GM21576 (cell line): ENCODE data around the gene FCRL4.

Experiments
- ATAC-seq: cut with Tn5 transposase; IDR thresholded peaks from one replicate; pipeline ENCODE4 v1.9.1; 2021; ENCODE audit warnings: mild to moderate bottlenecking, moderate library complexity; ENCODE audit not compliant: unreplicated experiment

FCRL4 gene

GRCh38 chr1:157597959-157598667 lies at the start of gene FCRL4:
Gene FCRL4, minus strand, starts transcription at chr1:157598085. Its CDS starts 141 bp downstream, at chr1:157597944.
- peak; percentile 45 for ATAC-seq

GRCh38 chr1:157646144-157646543 lies 48.3 kb upstream of the FCRL4 start:
- ATAC-seq, result no peak

DNA sequence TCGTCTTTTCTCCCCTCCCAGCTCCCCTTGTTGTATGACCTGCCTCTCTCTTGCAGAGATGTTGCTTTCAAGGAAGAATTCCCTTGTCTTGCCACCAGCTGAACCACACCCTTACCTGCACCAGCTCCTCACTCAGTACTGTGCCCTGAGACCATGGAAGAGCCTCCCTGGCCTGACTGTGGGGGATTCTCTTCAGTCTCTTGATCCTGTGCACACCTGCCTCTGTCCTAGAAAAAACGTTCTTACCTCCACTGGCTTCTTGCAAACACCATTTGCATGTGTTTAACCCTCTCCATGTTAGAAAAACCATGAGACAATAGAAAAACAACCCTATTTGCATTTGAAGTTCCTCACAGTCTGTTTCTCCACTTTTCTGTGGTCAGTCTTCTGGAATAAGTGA lies 43.3 kb upstream of the FCRL4 start:
- no peak for ATAC-seq

- no peak for ATAC-seq
Measured at GRCh38 chr1:157639800-157640199, 41.9 kb upstream of the FCRL4 start.

DNA sequence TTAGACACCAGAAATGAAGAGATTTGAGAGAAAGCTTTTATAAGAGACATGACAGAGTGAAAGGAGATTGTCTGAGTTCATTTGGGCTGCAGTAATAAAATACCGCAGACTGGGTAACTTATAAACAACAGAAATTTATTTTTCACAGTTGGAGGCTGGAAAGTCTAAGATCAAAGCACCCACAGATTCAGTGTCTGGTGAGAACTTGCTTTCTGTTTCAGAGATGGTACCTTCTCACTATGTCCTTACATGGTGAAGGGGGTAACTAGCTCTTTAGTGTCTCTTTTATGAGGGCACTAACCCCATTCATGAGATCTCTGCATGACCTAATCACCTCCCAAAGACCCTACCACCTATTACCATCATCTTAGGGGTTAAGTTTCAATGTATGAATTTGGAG lies 30.9 kb upstream of the FCRL4 start:
- ATAC-seq, result no peak

GRCh38 chr1:157626099-157626498 lies 28.2 kb upstream of the FCRL4 start:
- no peak for ATAC-seq

DNA sequence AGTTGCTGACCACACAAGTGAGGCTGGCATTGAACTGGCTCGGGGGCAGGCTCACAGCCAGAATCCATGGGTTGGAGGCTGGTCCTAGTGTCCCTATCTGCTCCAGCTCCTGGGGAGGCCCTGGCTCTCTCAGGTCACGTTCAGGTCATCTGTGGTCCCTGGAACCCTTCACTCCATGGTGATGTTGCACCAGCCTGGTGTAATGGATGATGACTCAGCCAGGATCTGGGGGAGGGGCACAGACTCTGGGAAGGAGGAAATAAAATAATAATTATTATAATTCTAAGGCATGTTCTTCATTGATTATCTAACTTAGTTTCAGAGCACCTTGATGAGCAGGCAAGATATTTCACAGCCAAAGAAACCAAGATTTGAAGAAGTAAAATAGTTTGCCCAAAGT lies 26.6 kb upstream of the FCRL4 start:
- ATAC-seq, result no peak

DNA sequence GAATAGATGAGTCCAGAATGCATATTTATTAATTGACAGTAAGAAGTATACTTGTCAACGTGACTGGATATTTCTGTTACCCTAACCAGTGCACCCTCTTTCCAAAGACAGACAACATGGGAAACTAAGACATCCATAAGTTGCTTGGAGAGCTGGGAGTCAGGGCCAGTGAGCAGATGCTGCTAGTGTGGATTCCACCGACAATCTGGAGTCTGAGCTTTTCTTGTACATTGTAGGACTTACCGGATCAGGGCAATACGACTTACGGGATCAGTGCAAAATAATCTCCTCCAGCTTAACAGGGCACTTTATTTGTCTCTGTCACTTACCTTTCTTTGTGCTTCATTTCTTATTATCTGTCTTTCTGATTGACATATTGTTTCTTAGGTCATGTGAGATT lies 24.6 kb upstream of the FCRL4 start:
- ATAC-seq, result no peak

- no peak for ATAC-seq
Measured at GRCh38 chr1:157618190-157618589, 20.3 kb upstream of the FCRL4 start.

GRCh38 chr1:157600236-157600635 lies 2.4 kb upstream of the FCRL4 start:
- no peak for ATAC-seq

DNA sequence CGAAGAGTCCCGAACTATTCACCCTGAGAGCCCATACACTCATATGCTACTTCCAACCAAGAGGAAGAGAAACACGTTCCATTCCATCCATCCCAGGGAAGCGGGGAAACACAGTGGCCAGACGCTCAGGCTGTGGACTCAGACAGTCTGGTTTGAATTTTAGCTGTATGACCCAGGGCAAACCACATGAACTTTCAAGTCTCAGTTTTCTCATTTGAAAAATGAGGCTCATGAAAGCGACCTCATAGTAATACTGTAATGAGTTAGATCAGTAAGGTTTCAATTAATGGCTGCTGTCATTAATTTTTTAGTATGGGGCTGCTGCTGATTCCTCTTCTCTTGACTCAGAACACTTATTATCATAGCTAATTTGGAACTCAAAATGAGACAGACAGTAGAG lies 1.5 kb downstream of the FCRL4 start:
- peak; percentile 50 for ATAC-seq

GRCh38 chr1:157595356-157595755 lies 2.5 kb downstream of the FCRL4 start:
- peak; percentile 67 for ATAC-seq

GRCh38 chr1:157585984-157586383 lies 11.9 kb downstream of the FCRL4 start:
- ATAC-seq, result no peak

DNA sequence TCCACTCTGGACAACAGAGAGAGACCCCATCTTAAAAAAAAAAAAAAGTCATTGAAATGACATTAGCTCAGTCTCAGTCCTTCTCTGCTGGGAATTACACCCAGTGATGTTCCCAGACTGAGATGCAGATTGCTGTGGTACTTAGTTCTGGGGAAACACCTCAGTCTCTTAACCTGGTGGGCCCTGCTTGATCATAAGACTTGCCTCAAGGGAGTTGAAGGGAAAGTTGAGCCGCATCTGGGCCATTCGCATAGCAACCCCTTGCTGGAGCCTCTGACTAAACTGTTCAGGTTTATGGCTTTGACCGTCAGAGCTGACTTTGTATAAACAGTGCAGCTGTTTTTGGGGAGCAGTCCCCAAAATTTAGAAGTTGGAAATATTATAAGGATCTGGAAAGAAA lies 13.4 kb downstream of the FCRL4 start:
- no peak for ATAC-seq

DNA sequence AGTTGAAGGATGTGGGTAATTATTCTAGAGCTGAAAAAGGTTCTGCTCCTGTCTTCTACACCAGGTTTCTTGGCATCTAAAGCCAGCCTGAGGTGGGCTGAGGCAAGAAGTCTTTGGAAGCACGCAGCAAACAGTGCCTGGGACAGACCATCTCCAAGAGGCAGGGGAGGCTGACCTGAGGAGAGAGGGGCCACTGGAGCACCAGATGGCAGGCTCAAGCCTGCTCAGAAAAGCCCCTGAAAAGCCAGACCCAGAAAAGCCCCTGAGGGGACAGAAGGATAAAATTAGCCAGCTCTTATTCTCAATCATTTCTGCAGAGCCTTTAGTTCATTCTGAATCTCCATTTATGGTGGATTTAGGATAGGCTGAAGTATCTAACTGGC lies 17.1 kb downstream of the FCRL4 start:
- no peak for ATAC-seq

DNA sequence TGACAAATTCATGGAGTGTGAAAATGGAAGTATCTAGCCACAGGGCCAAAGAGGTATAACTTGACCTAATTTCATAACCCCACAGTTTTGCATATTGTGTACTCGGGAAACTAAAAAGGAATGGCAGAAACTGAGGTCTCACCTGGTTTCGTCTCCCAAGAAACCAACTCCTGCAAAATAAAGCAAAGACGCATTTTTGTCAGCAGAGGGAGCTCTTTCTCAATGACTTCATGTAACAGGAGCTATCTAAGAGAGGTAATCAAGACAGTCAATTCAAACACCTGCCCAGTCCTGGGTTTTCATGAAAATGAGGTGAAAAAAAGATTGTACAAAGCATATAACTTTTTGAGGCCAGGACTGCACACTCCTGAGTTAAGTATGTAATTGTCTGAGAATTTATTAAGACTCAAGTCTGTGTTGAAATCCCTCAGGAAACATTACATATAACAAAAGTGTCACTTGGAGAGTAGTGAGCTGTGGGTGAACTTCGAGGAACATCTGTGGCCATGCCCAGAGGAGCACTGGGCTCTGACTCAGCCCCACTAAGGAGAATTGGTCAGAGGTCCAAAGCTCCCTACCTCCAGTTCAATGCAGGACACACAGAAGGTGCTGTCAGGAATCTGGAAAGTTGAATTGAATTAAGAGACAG lies 17.6 kb downstream of the FCRL4 start:
- no peak for ATAC-seq

DNA sequence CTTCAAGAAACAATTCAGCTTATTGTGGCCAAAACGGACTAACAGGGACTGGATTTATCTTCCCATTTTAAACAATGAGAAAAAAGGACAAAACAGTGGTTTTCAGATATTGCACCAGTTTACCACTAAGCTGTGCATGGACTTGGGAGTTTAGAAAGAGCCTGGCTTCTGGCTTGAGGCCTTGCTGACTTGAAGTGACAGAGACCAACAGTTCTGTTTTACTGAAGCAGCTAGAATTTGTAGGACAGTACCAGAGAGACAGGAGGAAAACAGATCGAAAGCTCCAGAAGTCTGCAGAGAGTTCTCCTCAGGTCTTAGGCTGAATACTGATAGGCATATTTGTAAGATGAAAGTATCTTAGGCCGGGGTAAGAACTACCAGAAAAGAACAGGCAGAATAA lies 20.5 kb downstream of the FCRL4 start:
- ATAC-seq, result no peak

DNA sequence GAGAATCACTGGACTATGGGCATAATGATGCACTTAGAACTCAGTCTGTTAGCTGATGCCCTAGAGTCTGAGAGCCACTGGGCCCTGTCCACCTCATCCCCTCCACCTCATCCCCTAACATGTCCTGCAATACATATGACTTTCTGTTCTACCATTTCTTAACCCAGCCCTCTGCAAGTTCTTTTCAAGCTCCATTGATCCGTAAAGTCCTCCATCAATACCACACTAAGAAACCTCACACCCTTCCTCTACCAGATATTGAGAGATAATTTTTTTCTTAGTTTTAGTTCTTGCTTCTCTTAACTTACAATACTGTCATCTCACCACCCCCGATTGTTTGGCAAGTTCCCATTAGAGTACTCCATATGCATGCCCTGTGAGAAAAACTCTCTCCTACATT lies 22.1 kb downstream of the FCRL4 start:
- ATAC-seq, result no peak

DNA sequence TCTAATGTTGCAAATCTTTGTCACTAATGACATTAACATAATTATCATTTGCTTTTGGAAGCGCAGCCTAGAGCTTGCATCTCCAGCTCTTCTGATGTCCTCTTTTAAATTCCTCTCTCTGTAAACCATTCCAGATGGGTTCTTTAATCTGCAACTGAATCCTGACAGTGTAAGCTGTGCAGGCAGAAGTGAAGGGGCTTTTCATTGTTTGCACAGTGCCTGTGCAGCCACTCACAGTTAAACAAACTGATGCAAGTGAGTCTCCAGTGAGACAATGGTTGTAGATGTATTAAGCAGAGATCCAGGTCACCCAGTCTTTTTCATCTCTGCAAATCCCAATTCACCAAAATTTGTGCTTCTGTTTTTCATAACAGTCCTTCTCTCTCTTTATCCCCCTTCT lies 23.0 kb downstream of the FCRL4 start:
- ATAC-seq, result no peak

- no peak for ATAC-seq
Measured at GRCh38 chr1:157566484-157567300, 31.2 kb downstream of the FCRL4 start.

DNA sequence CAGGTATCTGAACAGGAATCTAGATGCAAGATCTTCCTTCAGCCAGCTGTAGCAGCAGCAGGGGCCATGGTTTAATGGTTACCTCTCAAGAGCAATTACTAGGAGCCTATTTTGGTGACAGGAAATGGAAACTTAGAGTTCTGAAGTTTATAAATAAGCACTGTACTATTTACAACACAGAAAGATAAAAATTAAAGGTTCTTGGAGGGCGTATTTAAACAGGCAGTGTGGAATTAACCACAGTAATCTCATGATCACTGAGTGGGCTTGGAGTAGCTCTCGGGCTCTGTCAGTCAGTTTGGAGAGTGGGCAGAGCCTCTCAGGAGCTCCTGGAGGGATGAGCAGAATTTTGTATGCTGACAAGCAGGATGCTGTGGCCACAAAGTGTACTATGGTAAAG lies 35.4 kb downstream of the FCRL4 start:
- ATAC-seq, result peak; percentile 79

DNA sequence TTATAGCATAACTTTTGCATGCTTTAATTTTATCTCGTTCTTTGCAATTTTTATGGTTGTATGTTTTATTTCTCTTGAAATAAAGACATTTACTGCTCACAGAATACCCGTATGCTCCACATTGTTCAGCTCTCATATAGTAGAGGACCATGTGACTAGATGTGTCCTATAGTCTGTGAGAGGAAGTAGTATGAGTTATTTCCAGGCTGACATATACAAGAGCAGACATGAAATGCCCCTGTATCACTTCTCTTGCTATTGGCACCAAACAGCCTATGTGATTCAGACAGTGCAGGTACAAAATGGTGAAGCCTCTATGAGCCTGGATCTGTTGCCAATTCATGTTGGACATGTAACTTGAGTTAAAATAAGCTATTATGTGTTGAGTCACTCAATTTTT lies 39.8 kb downstream of the FCRL4 start:
- no peak for ATAC-seq
